Testis (tissue), 3 donors: ENCODE results near the gene EDAR. TPM values are rescaled to one million over a fixed set of nuclear protein-coding genes. Genes with fewer than 3 reads are reported as not detected.

Experiments used
- DNase-seq: peaks from one replicate; pipeline ENCODE4 v3.0.0-alpha.2; 2019
- H3K27ac ChIP-seq, 2 donors: fragments of 200-600 bp; sonication (generic); one replicate each; pipeline ENCODE4 v1.5.1; 2019
- H3K27me3 ChIP-seq: fragments of 200-600 bp; sonication (generic); one replicate; pipeline ENCODE4 v1.5.1; 2019
- H3K36me3 ChIP-seq: fragments of 200-600 bp; sonication (generic); one replicate; pipeline ENCODE4 v1.5.1; 2017; ENCODE audit warnings: low read depth; ENCODE audit errors: missing control alignments
- H3K4me1 ChIP-seq: fragments of 200-600 bp; sonication (generic); one replicate; pipeline ENCODE4 v1.5.1; 2019
- H3K4me3 ChIP-seq, 2 donors: fragments of 200-600 bp; sonication (generic); one replicate each; pipeline ENCODE4 v1.5.1; 2017 to 2019
- H3K9me3 ChIP-seq: fragments of 200-600 bp; sonication (generic); one replicate; pipeline ENCODE4 v1.5.1; 2017
- CTCF ChIP-seq, 3 experiments: fragments of 450-650 bp in 2 of 3; fragments of 200-600 bp in 1 of 3; sonication (generic) in 1 of 3; IDR thresholded peaks; one replicate each; pipeline ENCODE4 v1.5.1; 2016 to 2019; ENCODE audit warnings: antibody characterized with exemption in 3 of 3, mild to moderate bottlenecking in 2 of 3, moderate library complexity in 1 of 3
- POLR2A ChIP-seq: fragments of 450-650 bp; IDR thresholded peaks from one replicate; pipeline ENCODE4 v1.6.1; 2017; ENCODE audit warnings: antibody characterized with exemption, mild to moderate bottlenecking, moderate library complexity
- WGBS, 2 donors: methylation state at CpG; one replicate each; pipeline ENCODE4 v1.1.5; 2018; 5-methylcytosine and 5-hydroxymethylcytosine counted together
- intact Hi-C: fragments of 100-400 bp; cut with DNase I; formaldehyde crosslinking; loops from one replicate; pipeline ENCODE4 v1.15.1; 2023; ENCODE audit warnings: low total_unique reads
- polyA plus RNA-seq: library from polyadenylated mRNA; stranded (reverse); fragments of 350-450 nt; fragmentation: Illumina TruSeq; extraction: RNeasy Lipid Tissue Mini Kit (QIAGEN cat#74804); gene quantifications from one replicate; pipeline ENCODE4 v1.2.3, GENCODE V29; 2014; ENCODE audit warnings: low read depth, low replicate concordance; ENCODE audit not compliant: insufficient read depth
- total RNA-seq, 2 donors: library from RNA; depleted of rRNA; stranded (reverse); fragments of >200 nt; gene quantifications; one replicate each; pipeline ENCODE4 v1.2.3, GENCODE V29; 2016

The EDAR gene
- total and polyA plus RNA-seq, 3 donors from 2014 or later = 0.30 to 0.74 (median 0.39) TPM

- Histone ChIP-seq H3K36me3 (no peaks in the 10 kb centered on the region), H3K4me1 (no peaks in the 10 kb centered on the region), H3K9me3 (no peaks in the 10 kb centered on the region), H3K4me3 (no peak overlapping the region), H3K27ac (no peak overlapping the region), H3K27me3 (no peaks in the 10 kb centered on the region)
- intact Hi-C loops = no loop called here
- 77 to 80% methylated on average over 3 of the region's 3 CpGs for WGBS, 2 donors
- DNase-seq = no peak
- no peak for TF ChIP-seq POLR2A
- no peak for TF ChIP-seq CTCF (IDR thresholded peaks at IDR 0.05)
These were observed 23.3 kb downstream of the EDAR start for GRCh38 chr2:108965540-108966289.

DNA sequence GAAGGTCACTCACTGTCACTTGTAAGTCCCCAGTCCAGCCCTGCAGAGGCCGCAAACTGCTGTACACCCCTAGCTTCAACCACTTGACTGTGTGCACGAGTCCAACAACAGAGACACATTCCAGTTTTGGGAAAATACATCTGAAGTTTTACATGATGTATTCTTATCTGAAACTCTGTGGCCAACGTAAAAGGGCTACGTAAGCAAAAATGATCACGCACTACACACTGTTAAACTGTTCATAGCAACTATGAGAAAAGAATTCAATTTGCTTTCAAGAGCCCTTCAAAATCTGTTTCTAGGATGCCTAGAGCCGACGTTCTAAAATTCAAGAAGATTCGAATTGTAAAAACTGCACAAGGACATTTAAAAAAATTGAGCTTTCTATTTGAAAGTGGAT lies 26.0 kb downstream of the EDAR start:
- Histone ChIP-seq H3K36me3 (no peaks in the 10 kb centered on the region), H3K4me1 (no peaks in the 10 kb centered on the region), H3K4me3 (no peak overlapping the region), H3K9me3 (no peaks in the 10 kb centered on the region), H3K27me3 (no peaks in the 10 kb centered on the region), H3K27ac (no peak overlapping the region)
- 72 to 88% methylated on average over 8 of the region's 8 CpGs for WGBS, 2 donors
- no peak for TF ChIP-seq CTCF (IDR thresholded peaks at IDR 0.05)
- no peak for TF ChIP-seq POLR2A
- intact Hi-C loops = no loop called here
- DNase-seq = no peak

DNA sequence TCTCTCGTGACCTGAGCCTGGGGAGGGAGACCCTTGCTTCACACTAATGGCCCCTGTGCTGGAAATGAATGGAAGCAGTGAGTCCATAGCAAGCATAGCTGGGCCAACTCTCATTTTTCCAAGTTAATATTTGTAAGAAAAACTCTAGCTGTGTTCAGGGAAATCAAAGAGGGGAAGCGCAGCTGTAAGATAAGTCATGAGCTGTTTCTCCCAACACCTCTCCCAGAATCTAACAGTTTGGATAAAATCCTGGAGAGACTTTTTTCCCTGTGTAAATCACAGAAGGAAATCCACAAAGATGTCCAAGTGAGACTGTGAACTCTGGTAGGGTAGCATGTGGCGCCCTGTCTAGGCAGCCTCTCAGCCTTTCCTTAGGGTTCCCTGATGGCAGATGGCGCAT lies 27.2 kb downstream of the EDAR start:
- Histone ChIP-seq H3K4me1 (no peaks in the 10 kb centered on the region), H3K9me3 (no peaks in the 10 kb centered on the region), H3K27me3 (no peaks in the 10 kb centered on the region), H3K27ac (no peak overlapping the region), H3K4me3 (no peak overlapping the region), H3K36me3 (no peaks in the 10 kb centered on the region)
- DNase-seq = no peak
- intact Hi-C loops = no loop called here
- WGBS, 2 donors = 95 to 97% methylated on average over 4 of the region's 4 CpGs
- TF ChIP-seq POLR2A (no peak), CTCF (IDR thresholded peaks at IDR 0.05) (no peak)

GRCh38 chr2:108960006-108960405 lies 29.0 kb downstream of the EDAR start:
- TF ChIP-seq CTCF (IDR thresholded peaks at IDR 0.05) (no peak), POLR2A (no peak)
- no peak overlapping the region for H3K4me3 ChIP-seq
- DNase-seq = no peak
- no peaks in the 10 kb centered on the region for H3K27me3 ChIP-seq
- WGBS, 2 donors = 83 to 87% methylated on average over 5 of the region's 5 CpGs
- H3K9me3 ChIP-seq = no peaks in the 10 kb centered on the region
- intact Hi-C loops = no loop called here
- no peaks in the 10 kb centered on the region for H3K36me3 ChIP-seq
- H3K4me1 ChIP-seq = no peaks in the 10 kb centered on the region
- H3K27ac ChIP-seq = no peak overlapping the region

- Histone ChIP-seq H3K27me3 (no peaks in the 10 kb centered on the region), H3K9me3 (no peaks in the 10 kb centered on the region), H3K4me3 (no peak overlapping the region), H3K36me3 (no peaks in the 10 kb centered on the region), H3K27ac (no peak overlapping the region), H3K4me1 (no peaks in the 10 kb centered on the region)
- TF ChIP-seq CTCF (IDR thresholded peaks at IDR 0.05) (no peak), POLR2A (no peak)
- no peak for DNase-seq
- intact Hi-C loops = no loop called here
- WGBS, 2 donors = 91 to 93% methylated on average over 3 to 7 of the region's 7 CpGs
These were observed 29.6 kb downstream of the EDAR start for GRCh38 chr2:108959401-108959800.
